SK-N-SH treated with all-trans-retinoic acid at 6 μM for 48 hours (cell line): ENCODE results near the gene GRIP1.

Experiments
- ARNTL ChIP-seq: fragments of 450-650 bp; formaldehyde crosslinking; IDR thresholded peaks from 2 replicates; pipeline ENCODE4 v1.5.0; 2020; ENCODE audit warnings: low read depth, mild to moderate bottlenecking, moderate library complexity, borderline replicate concordance
- CREB5 ChIP-seq: fragments of 250-450 bp; sonication (Bioruptor Pico); IDR thresholded peaks from 2 replicates; pipeline ENCODE4 v1.5.1; 2020; ENCODE audit warnings: low read depth, mild to moderate bottlenecking, moderate library complexity
- ESRRG ChIP-seq: fragments of 250-450 bp; sonication (Bioruptor Pico); IDR thresholded peaks from 2 replicates; pipeline ENCODE4 v1.6.1; 2021; ENCODE audit warnings: mild to moderate bottlenecking
- RARB ChIP-seq: fragments of 250-450 bp; sonication (Bioruptor Pico); IDR thresholded peaks from 2 replicates; pipeline ENCODE4 v1.8.0; 2021; ENCODE audit warnings: mild to moderate bottlenecking, moderate library complexity
- SNAI2 ChIP-seq: fragments of 250-450 bp; sonication (Bioruptor Pico); IDR thresholded peaks from 2 replicates; pipeline ENCODE4 v1.5.0; 2020; ENCODE audit warnings: mild to moderate bottlenecking, moderate library complexity
- TCF4 ChIP-seq: fragments of 250-450 bp; sonication (Bioruptor Pico); IDR thresholded peaks from 2 replicates; pipeline ENCODE4 v1.8.0; 2021; ENCODE audit warnings: mild to moderate bottlenecking, moderate library complexity, borderline replicate concordance
- ZFP3 ChIP-seq: fragments of 250-450 bp; sonication (Bioruptor Pico); IDR thresholded peaks from 2 replicates; pipeline ENCODE4 v1.5.0; 2020; ENCODE audit warnings: mild to moderate bottlenecking, moderate library complexity
- ZNF565 ChIP-seq: fragments of 450-650 bp; formaldehyde crosslinking; conservative IDR thresholded peaks from 2 replicates; pipeline ENCODE4 v1.5.0; 2020; ENCODE audit warnings: low read depth, mild to moderate bottlenecking, moderate library complexity
- ZNF70 ChIP-seq: fragments of 450-650 bp; formaldehyde crosslinking; IDR thresholded peaks from 2 replicates; pipeline ENCODE4 v1.5.0; 2020; ENCODE audit warnings: mild to moderate bottlenecking, moderate library complexity

DNA sequence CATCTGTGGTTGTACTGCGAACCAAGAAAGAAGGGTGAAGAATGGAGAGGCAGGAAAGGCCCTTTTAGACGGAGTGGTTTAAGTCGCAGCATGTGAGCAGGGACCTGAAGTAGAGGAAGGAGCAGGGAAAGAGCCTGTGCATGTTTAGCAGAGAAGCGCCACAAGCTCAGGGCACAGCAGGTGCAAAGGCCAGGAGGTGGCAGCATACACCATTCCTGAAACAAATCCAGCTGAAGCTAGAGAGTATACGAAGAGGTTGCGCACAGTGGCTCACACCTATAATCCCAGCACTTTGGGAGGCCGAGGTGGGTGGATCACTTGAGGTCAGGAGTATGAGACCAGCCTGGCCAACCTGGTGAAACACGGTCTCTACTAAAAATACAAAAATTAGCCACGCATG is 326.7 kb downstream of the GRIP1 start:
- TF ChIP-seq SNAI2 (CRISPR knock-in tag) (no peak), ZFP3 (CRISPR knock-in tag) (no peak), ESRRG (CRISPR knock-in tag) (no peak), TCF4 (CRISPR knock-in tag) (no peak), ARNTL (no peak), CREB5 (CRISPR knock-in tag) (no peak), ZNF565 (no peak), ZNF70 (CRISPR knock-in tag) (no peak), RARB (CRISPR knock-in tag) (no peak)
